D341Med (cell line): Measurements from ENCODE around the gene TNNI3.
"Not testable (repeated sequence)": the region's sequence is repeated elsewhere in the genome, so short reads cannot be mapped to it uniquely, and the experiment has no call there.

Experiments
- DNase-seq: peaks from one replicate; pipeline ENCODE4 v3.0.0; 2012; ENCODE audit warnings: low spot score

The TNNI3 gene

GRCh38 chr19:55157064-55157908 lies at the start of gene TNNI3:
TSS of gene TNNI3 (minus strand) at chr19:55157732. CDS start at chr19:55157589, 143 bp downstream.
- DNase-seq: no peak

- peak; percentile 62 for DNase-seq
Observed at GRCh38 chr19:55206664-55207500, 49.4 kb upstream of the TNNI3 start.

GRCh38 chr19:55202199-55202598 lies 44.7 kb upstream of the TNNI3 start:
- not testable (repeated sequence) for DNase-seq

DNA sequence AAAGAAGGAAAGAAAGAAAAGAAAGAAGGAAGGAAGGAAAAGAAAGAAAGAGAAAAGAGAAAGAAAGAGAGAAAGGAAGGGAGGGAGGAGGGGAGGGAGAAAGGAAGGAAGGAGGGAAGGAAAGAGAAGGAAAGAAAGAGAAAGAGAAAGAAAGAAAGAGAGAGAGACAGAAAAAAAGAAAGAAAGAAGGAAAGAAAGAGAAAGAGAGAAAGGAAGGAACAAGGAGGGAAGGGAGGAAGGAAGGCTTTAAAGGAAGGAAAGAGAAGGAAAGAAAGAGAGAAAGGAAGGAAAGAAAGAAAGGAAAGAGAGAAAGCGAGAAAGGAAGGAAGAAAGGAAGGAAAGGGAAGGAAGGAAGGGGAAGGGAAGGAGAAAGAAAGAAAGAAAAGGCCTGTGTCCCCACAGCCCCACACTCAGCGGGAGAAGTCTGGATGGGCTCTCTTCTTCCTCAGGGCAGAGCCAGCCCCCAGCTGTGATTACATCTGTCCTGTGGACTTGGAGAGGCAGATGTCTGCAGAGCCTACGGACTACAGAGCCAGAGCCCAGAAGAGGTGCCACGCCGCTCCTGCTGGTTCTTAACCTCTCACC lies 42.2 kb upstream of the TNNI3 start:
- no peak for DNase-seq

- no peak for DNase-seq
Observed at GRCh38 chr19:55198651-55199050, 41.1 kb upstream of the TNNI3 start.

DNA sequence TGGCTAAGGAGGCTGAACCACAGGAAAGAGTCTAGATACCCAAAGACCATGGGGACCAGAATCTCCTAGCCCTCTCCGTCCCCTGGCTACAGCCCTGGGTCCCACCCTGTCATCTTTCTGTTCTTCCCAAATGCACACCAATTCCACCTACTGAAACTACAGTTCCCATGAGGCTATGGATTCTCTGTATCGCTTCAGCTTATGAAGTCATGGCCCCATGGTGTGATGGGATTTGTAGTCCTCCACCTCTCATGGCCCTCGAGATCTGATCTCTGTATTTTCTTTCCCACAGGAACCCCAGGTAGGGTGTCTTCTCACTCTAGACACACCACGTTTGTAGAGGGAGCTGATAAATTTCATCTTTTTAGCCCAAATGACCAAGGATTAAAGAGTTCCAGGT lies 40.0 kb upstream of the TNNI3 start:
- no peak for DNase-seq

GRCh38 chr19:55196803-55197202 lies 39.3 kb upstream of the TNNI3 start:
- no peak for DNase-seq

GRCh38 chr19:55193481-55193880 lies 35.9 kb upstream of the TNNI3 start:
- DNase-seq: no peak

DNA sequence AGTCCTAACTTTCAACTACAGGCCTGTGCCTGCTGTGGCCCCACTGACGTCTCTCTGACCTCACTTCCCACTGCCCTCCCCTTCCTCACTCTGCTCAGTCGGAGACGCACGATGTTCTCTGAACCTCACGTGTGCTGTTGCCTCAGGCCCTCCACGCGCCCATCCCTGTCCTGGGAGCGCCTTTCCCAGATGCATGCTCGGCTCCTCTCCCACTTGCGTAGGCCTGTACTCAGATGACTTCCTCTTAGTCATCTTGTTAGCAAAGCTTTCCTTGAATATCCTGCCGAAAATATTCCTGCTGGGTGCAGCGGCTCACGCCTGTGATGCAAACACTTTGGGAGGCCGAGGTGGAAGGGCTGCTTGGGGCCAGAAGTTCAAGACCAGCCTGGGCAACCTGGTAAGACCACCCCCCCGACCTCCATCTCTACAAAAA lies 31.9 kb upstream of the TNNI3 start:
- no peak for DNase-seq

- no peak for DNase-seq
Observed at GRCh38 chr19:55188625-55189024, 31.1 kb upstream of the TNNI3 start.

DNA sequence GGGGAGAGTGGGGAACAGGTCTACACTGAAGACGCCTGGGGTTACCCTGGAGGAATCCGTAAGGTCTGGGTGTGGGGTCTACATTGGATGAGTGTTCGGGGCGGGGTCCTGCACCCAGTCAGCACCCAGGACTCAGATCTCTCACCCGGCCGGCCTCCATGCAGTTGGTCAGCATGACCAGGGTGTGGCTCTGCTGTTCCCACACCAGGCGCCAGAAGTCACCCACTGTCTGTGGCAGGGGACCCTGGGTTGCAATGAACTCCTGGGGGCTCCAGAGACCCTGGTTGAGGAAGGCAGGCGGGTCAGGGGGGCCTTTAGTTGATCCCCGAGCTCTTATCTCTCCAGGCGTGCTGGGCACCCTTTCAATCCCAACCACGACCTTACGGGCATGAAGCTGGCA lies 28.5 kb upstream of the TNNI3 start:
- no peak for DNase-seq

- DNase-seq: no peak
Observed at GRCh38 chr19:55181740-55182139, 24.2 kb upstream of the TNNI3 start.

GRCh38 chr19:55179606-55180484 lies 22.3 kb upstream of the TNNI3 start, which contains the start of gene SYT5:
TSS of gene SYT5 (minus strand) at chr19:55180289. CDS start at chr19:55179041, 1,248 bp downstream.
- peak; percentile 72 for DNase-seq

- peak; percentile 94 for DNase-seq
Observed at GRCh38 chr19:55178781-55179599, 21.5 kb upstream of the TNNI3 start.

GRCh38 chr19:55176076-55176475 lies 18.5 kb upstream of the TNNI3 start:
- DNase-seq: no peak

DNA sequence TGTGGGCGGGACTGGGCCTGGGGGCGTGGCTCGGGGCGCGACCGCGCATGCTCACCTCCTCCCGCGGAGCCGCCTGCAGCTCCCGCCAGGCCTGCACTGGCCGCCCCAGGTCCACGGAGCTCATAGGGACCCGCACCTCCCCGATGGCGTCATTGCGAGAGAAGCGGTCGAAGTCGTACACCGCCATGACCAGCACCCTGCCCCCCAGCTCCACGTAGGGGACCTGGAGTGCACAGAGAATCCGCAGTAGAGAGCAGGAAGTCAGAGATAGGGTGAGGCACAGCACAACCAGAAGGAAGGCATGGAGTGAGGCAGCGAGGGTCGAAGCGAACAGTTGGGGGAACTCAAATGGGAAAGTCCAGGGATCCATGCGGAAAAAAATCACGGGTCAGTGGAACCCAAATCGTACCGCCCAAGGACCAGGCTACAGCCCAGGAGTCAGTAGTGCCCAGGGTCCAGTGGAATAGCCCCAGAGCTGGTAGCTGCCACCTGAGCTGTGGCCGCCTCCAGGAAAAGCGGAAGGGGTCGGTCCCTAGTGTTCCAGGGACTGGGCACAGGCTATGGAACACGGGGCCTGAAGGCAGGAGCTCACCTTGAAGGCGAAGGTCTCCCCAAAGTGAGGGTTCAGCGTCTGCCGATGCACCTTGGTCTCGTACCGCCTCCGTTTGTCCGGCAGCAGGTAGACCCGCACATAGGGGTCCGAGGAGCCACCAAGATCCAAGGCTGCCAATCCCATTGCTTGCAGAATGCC lies 17.8 kb upstream of the TNNI3 start:
- no peak for DNase-seq

DNA sequence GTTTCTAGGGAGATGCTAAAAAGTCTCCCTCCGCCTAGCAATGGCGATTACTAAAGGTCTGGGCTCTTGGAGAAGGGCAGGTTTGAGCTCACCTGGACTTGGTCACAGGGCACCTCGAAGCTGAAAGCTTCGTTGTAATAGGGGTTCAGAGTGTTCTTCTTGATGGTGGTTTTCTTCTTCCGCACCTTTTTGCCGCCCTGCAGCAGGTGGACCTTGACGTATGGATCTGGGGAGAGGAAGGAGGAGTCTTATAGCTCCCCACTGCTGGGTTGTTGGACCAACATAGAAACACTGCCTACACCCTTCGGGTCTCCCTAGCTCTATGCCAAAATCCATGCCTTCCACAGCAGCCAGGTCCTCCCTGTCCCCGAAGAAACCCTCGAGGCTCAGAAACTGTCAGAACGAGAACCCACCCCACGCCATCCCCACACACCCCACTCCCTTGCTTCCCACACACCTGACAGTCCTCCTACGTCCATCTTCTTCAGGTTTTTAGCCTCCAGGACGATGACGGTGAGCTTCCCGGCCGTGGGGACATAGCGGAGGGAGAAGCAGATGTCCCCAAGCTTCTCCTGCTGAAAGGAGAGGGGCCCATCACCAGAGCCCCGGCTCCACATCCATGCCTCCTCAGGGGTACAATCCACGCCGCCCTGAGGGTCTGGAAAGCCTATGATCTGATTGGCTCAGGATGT lies 17.0 kb upstream of the TNNI3 start:
- no peak for DNase-seq

- peak; percentile 80 for DNase-seq
Observed at GRCh38 chr19:55173714-55174409, 16.3 kb upstream of the TNNI3 start.
